ENCODE results near the gene AKT3.

The AKT3 gene

GRCh38 chr1:243801378-243801777 is 48.7 kb downstream of the AKT3 start:
- Histone ChIP-seq H3K9ac (ENCODE audit: low read length) (no peak overlapping the region), H3K9me3 (ENCODE audit: control insufficient read depth, low read depth, low read length) (no peaks in the 10 kb centered on the region), H3K27me3 (ENCODE audit: control insufficient read depth, insufficient read depth, low read length) (no peaks in the 10 kb centered on the region), H3K4me1 (ENCODE audit: control insufficient read depth, low read depth, low read length) (no peaks in the 10 kb centered on the region), H3K27ac (ENCODE audit: low read length) (no peak overlapping the region), H3K4me3 (ENCODE audit: low read length) (no peak overlapping the region), H3K36me3 (ENCODE audit: control insufficient read depth, low read depth, low read length) (no peaks in the 10 kb centered on the region)

- Histone ChIP-seq H3K4me3 (ENCODE audit: low read length) (no peak overlapping the region), H3K27me3 (ENCODE audit: control insufficient read depth, insufficient read depth, low read length) (no peaks in the 10 kb centered on the region), H3K9ac (ENCODE audit: low read length) (no peak overlapping the region), H3K27ac (ENCODE audit: low read length) (no peak overlapping the region), H3K4me1 (ENCODE audit: control insufficient read depth, low read depth, low read length) (no peaks in the 10 kb centered on the region), H3K9me3 (ENCODE audit: control insufficient read depth, low read depth, low read length) (no peaks in the 10 kb centered on the region), H3K36me3 (ENCODE audit: control insufficient read depth, low read depth, low read length) (no peaks in the 10 kb centered on the region)
These were observed 50.1 kb downstream of the AKT3 start for GRCh38 chr1:243799908-243800307.

GRCh38 chr1:243798726-243799125 is 51.3 kb downstream of the AKT3 start:
- H3K36me3 ChIP-seq (ENCODE audit: control insufficient read depth, low read depth, low read length) = no peaks in the 10 kb centered on the region
- H3K27ac ChIP-seq (ENCODE audit: low read length) = no peak overlapping the region
- H3K9me3 ChIP-seq (ENCODE audit: control insufficient read depth, low read depth, low read length) = no peaks in the 10 kb centered on the region

GRCh38 chr1:243796016-243796415 is 54.0 kb downstream of the AKT3 start:
- Histone ChIP-seq H3K4me3 (ENCODE audit: low read length) (no peak overlapping the region), H3K4me1 (ENCODE audit: control insufficient read depth, low read depth, low read length) (peaks cover 7% of the 10 kb centered on the region), H3K9ac (ENCODE audit: low read length) (no peak overlapping the region), H3K36me3 (ENCODE audit: control insufficient read depth, low read depth, low read length) (no peaks in the 10 kb centered on the region), H3K9me3 (ENCODE audit: control insufficient read depth, low read depth, low read length) (no peaks in the 10 kb centered on the region), H3K27ac (ENCODE audit: low read length) (no peak overlapping the region), H3K27me3 (ENCODE audit: control insufficient read depth, insufficient read depth, low read length) (no peaks in the 10 kb centered on the region)

More at GRCh38 chr1:243798726-243799125, 51.3 kb downstream of the AKT3 start:
- Histone ChIP-seq H3K27me3 (ENCODE audit: control insufficient read depth, insufficient read depth, low read length) (no peaks in the 10 kb centered on the region), H3K4me3 (ENCODE audit: low read length) (no peak overlapping the region), H3K4me1 (ENCODE audit: control insufficient read depth, low read depth, low read length) (no peaks in the 10 kb centered on the region), H3K9ac (ENCODE audit: low read length) (no peak overlapping the region)

GRCh38 chr1:243793298-243793697 is 56.7 kb downstream of the AKT3 start:
- Histone ChIP-seq H3K4me3 (ENCODE audit: low read length) (no peak overlapping the region), H3K4me1 (ENCODE audit: control insufficient read depth, low read depth, low read length) (peaks cover 7% of the 10 kb centered on the region)

GRCh38 chr1:243792891-243793290 is 57.2 kb downstream of the AKT3 start:
- H3K27me3 ChIP-seq (ENCODE audit: control insufficient read depth, insufficient read depth, low read length) = no peaks in the 10 kb centered on the region

More at GRCh38 chr1:243793298-243793697, 56.7 kb downstream of the AKT3 start:
- H3K27ac ChIP-seq (ENCODE audit: low read length) = no peak overlapping the region
- H3K36me3 ChIP-seq (ENCODE audit: control insufficient read depth, low read depth, low read length) = no peaks in the 10 kb centered on the region
- no peaks in the 10 kb centered on the region for H3K9me3 ChIP-seq (ENCODE audit: control insufficient read depth, low read depth, low read length)
- H3K9ac ChIP-seq (ENCODE audit: low read length) = no peak overlapping the region
- H3K27me3 ChIP-seq (ENCODE audit: control insufficient read depth, insufficient read depth, low read length) = no peaks in the 10 kb centered on the region

GRCh38 chr1:243792401-243792800 is 57.6 kb downstream of the AKT3 start:
- no peaks in the 10 kb centered on the region for H3K9me3 ChIP-seq (ENCODE audit: control insufficient read depth, low read depth, low read length)
- H3K9ac ChIP-seq (ENCODE audit: low read length) = no peak overlapping the region
- H3K4me3 ChIP-seq (ENCODE audit: low read length) = no peak overlapping the region
- no peaks in the 10 kb centered on the region for H3K27me3 ChIP-seq (ENCODE audit: control insufficient read depth, insufficient read depth, low read length)
- H3K36me3 ChIP-seq (ENCODE audit: control insufficient read depth, low read depth, low read length) = no peaks in the 10 kb centered on the region
- no peak overlapping the region for H3K27ac ChIP-seq (ENCODE audit: low read length)
- H3K4me1 ChIP-seq (ENCODE audit: control insufficient read depth, low read depth, low read length) = peaks cover 7% of the 10 kb centered on the region

More at GRCh38 chr1:243792891-243793290, 57.2 kb downstream of the AKT3 start:
- no peak overlapping the region for H3K9ac ChIP-seq (ENCODE audit: low read length)
- peaks cover 7% of the 10 kb centered on the region for H3K4me1 ChIP-seq (ENCODE audit: control insufficient read depth, low read depth, low read length)
- no peak overlapping the region for H3K27ac ChIP-seq (ENCODE audit: low read length)
- no peaks in the 10 kb centered on the region for H3K36me3 ChIP-seq (ENCODE audit: control insufficient read depth, low read depth, low read length)
- H3K9me3 ChIP-seq (ENCODE audit: control insufficient read depth, low read depth, low read length) = no peaks in the 10 kb centered on the region
- H3K4me3 ChIP-seq (ENCODE audit: low read length) = no peak overlapping the region

- peaks cover 7% of the 10 kb centered on the region for H3K4me1 ChIP-seq (ENCODE audit: control insufficient read depth, low read depth, low read length)
- H3K4me3 ChIP-seq (ENCODE audit: low read length) = no peak overlapping the region
- H3K9me3 ChIP-seq (ENCODE audit: control insufficient read depth, low read depth, low read length) = no peaks in the 10 kb centered on the region
- H3K36me3 ChIP-seq (ENCODE audit: control insufficient read depth, low read depth, low read length) = no peaks in the 10 kb centered on the region
- H3K27me3 ChIP-seq (ENCODE audit: control insufficient read depth, insufficient read depth, low read length) = no peaks in the 10 kb centered on the region
- H3K9ac ChIP-seq (ENCODE audit: low read length) = no peak overlapping the region
- no peak overlapping the region for H3K27ac ChIP-seq (ENCODE audit: low read length)
These were observed 58.3 kb downstream of the AKT3 start for GRCh38 chr1:243791586-243792267.

- no peaks in the 10 kb centered on the region for H3K36me3 ChIP-seq (ENCODE audit: control insufficient read depth, low read depth, low read length)
- H3K27ac ChIP-seq (ENCODE audit: low read length) = no peak overlapping the region
- H3K4me1 ChIP-seq (ENCODE audit: control insufficient read depth, low read depth, low read length) = peaks cover 7% of the 10 kb centered on the region
- no peaks in the 10 kb centered on the region for H3K27me3 ChIP-seq (ENCODE audit: control insufficient read depth, insufficient read depth, low read length)
- H3K9me3 ChIP-seq (ENCODE audit: control insufficient read depth, low read depth, low read length) = no peaks in the 10 kb centered on the region
- H3K9ac ChIP-seq (ENCODE audit: low read length) = no peak overlapping the region
- no peak overlapping the region for H3K4me3 ChIP-seq (ENCODE audit: low read length)
These were observed 59.6 kb downstream of the AKT3 start for GRCh38 chr1:243790404-243790803.

GRCh38 chr1:243786531-243786930 is 63.5 kb downstream of the AKT3 start:
- H3K4me1 ChIP-seq (ENCODE audit: control insufficient read depth, low read depth, low read length) = no peaks in the 10 kb centered on the region
- no peak overlapping the region for H3K4me3 ChIP-seq (ENCODE audit: low read length)
- no peaks in the 10 kb centered on the region for H3K27me3 ChIP-seq (ENCODE audit: control insufficient read depth, insufficient read depth, low read length)
- H3K9ac ChIP-seq (ENCODE audit: low read length) = no peak overlapping the region
- H3K27ac ChIP-seq (ENCODE audit: low read length) = no peak overlapping the region
- no peaks in the 10 kb centered on the region for H3K9me3 ChIP-seq (ENCODE audit: control insufficient read depth, low read depth, low read length)
- H3K36me3 ChIP-seq (ENCODE audit: control insufficient read depth, low read depth, low read length) = no peaks in the 10 kb centered on the region

GRCh38 chr1:243784506-243784905 is 65.5 kb downstream of the AKT3 start:
- Histone ChIP-seq H3K36me3 (ENCODE audit: control insufficient read depth, low read depth, low read length) (no peaks in the 10 kb centered on the region), H3K4me3 (ENCODE audit: low read length) (no peak overlapping the region), H3K9ac (ENCODE audit: low read length) (no peak overlapping the region), H3K27me3 (ENCODE audit: control insufficient read depth, insufficient read depth, low read length) (no peaks in the 10 kb centered on the region), H3K9me3 (ENCODE audit: control insufficient read depth, low read depth, low read length) (no peaks in the 10 kb centered on the region), H3K27ac (ENCODE audit: low read length) (no peak overlapping the region), H3K4me1 (ENCODE audit: control insufficient read depth, low read depth, low read length) (no peaks in the 10 kb centered on the region)

GRCh38 chr1:243783714-243784113 is 66.3 kb downstream of the AKT3 start:
- no peak overlapping the region for H3K27ac ChIP-seq (ENCODE audit: low read length)
- H3K9ac ChIP-seq (ENCODE audit: low read length) = no peak overlapping the region
- no peaks in the 10 kb centered on the region for H3K36me3 ChIP-seq (ENCODE audit: control insufficient read depth, low read depth, low read length)
- no peaks in the 10 kb centered on the region for H3K9me3 ChIP-seq (ENCODE audit: control insufficient read depth, low read depth, low read length)
- H3K4me1 ChIP-seq (ENCODE audit: control insufficient read depth, low read depth, low read length) = no peaks in the 10 kb centered on the region
- no peaks in the 10 kb centered on the region for H3K27me3 ChIP-seq (ENCODE audit: control insufficient read depth, insufficient read depth, low read length)
- no peak overlapping the region for H3K4me3 ChIP-seq (ENCODE audit: low read length)
